Measurements from ENCODE around the gene TPCN1.

DNA sequence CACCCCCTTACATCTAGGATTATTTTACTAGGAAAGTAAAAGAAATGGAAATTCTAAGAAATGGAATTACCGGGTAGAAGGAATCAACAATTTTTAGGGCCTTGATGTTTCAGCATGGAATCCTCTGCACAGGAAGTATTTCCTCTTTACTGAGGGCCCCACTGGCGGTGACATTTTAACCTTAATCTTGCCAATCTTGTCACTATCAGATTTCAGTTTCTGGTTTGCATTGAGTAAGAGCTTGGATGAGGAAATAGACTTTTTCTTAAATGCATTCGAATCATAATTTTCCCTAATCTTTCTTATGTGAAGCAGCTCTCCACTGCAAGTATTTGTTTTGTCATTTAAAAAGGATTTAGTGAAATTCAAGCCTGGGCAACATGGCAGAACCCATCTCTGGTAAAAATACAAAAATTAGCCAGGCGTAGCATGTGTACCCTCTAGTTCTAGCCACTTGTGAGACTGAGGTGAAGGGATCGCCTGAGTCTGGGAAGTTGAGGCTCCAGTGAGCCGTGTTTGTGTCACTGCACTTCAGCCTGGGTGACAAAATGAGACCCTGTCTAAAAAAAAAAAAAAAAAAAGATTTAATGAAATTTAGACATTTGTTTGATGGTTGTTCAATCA is 40.7 kb downstream of the TPCN1 start:
- TF ChIP-seq, protein P1, sequence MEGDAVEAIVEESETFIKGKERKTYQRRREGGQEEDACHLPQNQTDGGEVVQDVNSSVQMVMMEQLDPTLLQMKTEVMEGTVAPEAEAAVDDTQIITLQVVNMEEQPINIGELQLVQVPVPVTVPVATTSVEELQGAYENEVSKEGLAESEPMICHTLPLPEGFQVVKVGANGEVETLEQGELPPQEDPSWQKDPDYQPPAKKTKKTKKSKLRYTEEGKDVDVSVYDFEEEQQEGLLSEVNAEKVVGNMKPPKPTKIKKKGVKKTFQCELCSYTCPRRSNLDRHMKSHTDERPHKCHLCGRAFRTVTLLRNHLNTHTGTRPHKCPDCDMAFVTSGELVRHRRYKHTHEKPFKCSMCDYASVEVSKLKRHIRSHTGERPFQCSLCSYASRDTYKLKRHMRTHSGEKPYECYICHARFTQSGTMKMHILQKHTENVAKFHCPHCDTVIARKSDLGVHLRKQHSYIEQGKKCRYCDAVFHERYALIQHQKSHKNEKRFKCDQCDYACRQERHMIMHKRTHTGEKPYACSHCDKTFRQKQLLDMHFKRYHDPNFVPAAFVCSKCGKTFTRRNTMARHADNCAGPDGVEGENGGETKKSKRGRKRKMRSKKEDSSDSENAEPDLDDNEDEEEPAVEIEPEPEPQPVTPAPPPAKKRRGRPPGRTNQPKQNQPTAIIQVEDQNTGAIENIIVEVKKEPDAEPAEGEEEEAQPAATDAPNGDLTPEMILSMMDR (IDR thresholded peaks at IDR 0.05), result no peak
- no peak for TF ChIP-seq POLR2AphosphoS5 (IDR thresholded peaks at IDR 0.05)

All from breast epithelium (tissue), 3 donors.